Left renal cortex interstitium (tissue), 4 donors: ENCODE measurements around the gene PUM1. TPM values are rescaled to one million over a fixed set of nuclear protein-coding genes. Genes with fewer than 3 reads are reported as not detected.
"Not testable (repeated sequence)": the region's sequence is repeated elsewhere in the genome, so short reads cannot be mapped to it uniquely, and the experiment has no call there.

ENCODE experiments used
- DNase-seq, 4 donors: peaks; one replicate each; pipeline ENCODE4 v3.0.0-alpha.2; 2013; ENCODE audit warnings: low read depth in 4 of 4, low spot score in 2 of 4, missing footprints in 1 of 4
- polyA plus RNA-seq, 4 donors: library from polyadenylated mRNA; unstranded; fragments of 120-200 nt; gene quantifications; one replicate each; pipeline ENCODE4 v1.2.1, GENCODE V29; 2013; ENCODE audit not compliant: insufficient read length in 4 of 4

Gene PUM1
- polyA plus RNA-seq, 4 donors = 92.1 to 126 (median 115) TPM

DNA sequence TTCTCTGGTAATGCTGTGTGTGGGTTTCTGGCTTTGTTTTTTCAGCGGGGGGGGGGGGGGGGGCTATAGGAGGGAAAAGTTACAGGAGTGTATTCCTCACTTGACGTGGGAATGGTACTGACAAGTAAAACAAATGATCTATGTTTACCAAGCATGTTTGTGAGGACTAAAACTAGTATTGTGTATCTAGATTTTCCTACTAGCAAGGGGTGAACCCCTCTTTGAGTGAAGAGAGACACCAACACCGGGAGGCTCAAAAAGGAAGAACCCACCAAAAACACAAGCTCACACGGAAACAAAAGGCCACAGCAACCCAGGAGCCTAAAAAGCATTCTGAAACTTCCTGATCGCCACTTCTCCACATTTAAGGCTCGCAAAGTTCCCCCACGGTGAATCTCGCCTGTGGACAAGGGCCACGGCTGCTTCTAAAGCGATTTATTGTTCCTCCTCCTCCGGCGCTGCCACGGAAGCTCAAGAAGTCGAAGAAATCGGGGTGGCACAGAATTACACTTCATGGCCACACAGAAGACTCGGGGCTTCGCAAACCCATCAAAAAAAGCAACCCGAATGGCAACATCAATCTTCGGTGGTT lies 703 bp downstream of the PUM1 start:
- DNase-seq = peak in 2 of 4 donors; percentile 62 to 90

DNA sequence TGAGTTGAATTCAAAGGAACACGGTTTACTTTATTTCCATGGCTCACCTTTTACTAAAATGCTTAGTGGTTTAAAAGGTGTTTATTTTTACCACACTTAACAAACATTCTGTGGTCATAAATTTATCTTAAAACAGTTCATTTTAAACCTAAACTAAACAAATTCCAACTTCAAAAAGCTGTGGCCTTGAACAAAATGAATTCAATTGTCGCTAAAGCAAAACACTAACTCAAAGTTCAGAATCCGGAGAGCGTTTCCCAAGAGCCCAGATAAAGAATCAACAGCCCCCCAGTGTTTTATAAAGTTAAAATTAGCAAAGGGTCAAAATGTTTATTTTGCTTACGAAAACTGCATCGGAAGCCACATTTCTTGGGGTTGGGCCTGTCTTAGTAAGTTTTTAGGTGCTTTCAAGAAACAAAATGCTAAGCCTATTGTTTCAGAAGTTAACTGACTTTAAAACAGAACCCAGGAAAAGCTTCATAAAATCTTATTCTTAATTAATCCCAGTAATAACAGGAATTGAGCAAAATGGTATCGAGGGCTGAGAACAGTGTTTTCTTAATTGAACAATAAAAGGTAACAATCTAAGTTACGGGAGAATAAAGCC lies 1.3 kb downstream of the PUM1 start:
- peak in 2 of 4 donors; percentile 29 to 55 for DNase-seq

DNA sequence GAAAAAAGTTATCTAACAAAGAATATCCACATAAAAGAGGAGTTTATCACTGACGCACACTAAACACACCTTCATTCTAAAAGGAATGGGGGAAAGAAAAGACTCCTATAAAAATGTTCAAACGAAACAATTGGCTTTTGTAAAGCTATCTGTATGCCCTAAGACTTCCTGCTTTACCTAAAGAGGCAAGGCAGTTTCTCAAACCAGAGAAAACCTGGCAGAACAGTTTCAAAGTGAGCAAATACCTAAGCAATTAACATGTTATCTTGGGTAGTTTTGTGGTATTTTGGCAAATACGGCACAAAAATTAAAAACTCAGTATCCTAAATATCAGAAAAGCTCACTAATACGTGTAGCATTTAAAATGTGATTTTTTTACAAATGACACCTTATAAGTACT lies 1.9 kb downstream of the PUM1 start:
- peak in 2 of 4 donors; percentile 21 to 41 for DNase-seq

DNA sequence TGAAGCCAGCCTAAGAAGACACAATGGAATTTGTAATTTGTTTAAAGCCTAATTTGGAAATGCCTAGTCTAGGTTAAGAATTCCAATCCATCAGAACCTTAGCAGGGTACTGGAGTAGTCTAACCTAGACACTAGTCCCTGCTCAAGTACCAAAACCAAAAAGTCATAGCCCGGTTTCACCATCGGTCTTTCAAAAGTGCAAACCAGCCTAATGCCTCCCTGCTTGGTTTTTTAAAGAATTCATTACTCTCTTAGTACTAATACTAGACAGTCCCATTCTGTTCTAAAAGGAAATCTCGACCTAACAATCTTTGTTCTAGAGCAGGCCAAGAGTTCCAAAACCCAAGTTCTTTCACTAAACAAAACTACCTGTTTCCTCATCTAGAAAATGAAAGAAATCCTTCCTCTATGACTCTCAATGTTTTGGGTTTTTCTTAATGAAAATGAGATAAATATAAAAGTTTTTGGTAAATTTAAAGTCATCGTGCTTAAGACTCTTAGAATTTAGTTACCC lies 2.6 kb downstream of the PUM1 start:
- DNase-seq = peak in 2 of 4 donors; percentile 2 to 7

DNA sequence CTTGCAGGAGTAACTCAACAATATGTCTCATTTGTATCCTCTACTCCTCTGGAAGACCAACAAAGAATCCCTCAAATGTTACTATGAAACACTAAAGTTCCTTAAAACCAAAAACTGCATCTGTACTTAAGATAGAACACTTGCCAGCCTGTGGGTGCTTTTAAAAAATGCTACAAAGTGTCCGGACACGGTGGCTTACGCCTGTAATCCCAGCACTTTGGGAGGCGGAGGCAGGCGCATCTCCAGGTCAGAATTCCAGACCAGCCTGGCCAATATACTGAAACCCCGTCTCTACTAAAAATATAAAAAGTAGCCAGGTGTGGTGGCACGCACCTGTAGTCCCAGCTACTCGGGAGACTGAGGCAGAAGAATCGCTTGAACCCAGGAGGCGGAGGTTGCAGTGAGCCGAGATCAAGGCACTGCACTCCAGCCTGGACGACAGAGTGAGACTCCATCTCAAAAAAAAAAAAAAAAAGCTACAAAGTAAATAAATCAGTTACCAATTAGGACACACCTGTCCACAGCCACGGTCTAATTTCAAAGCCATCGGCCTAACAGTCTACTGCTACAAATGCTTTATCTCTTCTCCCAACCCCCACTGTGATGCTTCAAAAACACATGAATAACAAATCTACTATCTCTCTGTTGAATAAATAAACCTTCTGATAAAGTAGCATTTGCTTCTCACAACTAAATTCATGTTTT lies 3.2 kb downstream of the PUM1 start:
- DNase-seq = not testable (repeated sequence)

DNA sequence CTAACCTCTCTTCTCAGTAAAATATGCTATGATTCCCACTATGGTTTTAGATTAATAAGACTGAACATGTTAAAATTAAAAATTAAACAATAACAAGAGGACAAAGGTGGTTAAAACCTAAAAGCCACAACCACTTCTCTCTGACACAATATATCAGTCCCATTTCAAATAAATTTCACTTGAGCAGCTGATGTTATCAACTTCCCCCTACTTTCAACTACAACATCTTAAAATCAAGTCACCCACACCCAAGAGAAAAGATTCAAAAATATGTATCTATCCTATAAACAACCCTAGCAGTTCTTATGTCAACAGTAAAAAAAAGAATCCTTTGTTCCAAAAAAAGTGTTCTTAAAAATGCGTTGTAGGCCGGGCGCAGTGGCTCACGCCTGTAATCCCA lies 7.5 kb downstream of the PUM1 start:
- no peak for DNase-seq

GRCh38 chr1:31055953-31056352 lies 9.6 kb downstream of the PUM1 start:
- no peak for DNase-seq

GRCh38 chr1:31055501-31055900 lies 10.0 kb downstream of the PUM1 start:
- DNase-seq = no peak

DNA sequence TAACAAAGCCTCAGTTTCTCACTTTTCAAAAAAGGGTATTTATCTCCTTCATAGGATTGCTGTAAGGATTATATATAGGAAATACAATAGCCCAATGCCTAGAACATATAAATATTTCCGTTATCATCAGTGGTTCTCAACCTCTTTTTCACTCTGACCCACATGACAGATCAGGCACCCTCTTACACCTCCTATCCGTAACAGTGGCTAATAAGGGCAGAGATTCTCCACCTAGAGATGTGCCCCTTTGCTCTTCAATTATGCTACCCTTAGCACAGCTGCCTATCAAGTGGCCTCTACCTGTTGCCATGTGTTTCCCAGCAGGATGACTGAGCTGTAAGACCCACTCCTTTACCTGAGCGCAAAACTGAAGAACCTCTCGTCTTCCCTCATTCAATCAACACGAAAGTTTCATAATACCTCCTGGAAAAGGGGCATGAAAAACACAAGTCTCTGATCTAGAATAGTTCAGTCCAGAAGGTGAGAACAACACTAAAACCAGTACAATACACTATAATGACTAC lies 10.5 kb downstream of the PUM1 start:
- DNase-seq = no peak

DNA sequence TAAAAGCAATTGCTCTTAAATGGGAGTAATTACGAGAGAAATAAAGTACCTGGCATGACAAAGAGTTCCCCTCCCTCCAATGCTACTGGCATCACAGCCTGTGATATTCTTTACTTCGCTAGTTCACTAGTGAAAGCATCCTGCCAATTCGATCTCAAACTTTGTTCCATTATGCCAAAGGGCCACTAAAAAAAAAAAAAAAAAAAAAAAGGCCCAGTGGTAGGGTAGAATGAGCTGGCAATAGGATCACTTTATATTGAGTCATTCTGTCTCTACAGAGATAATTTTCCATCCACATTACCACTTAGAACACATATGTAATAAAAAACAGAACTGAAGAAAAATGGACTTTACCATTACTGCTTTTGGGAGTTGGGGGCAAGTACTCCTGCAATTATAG lies 11.2 kb downstream of the PUM1 start:
- no peak for DNase-seq

GRCh38 chr1:31052613-31053012 lies 12.9 kb downstream of the PUM1 start:
- DNase-seq = not testable (repeated sequence)

DNA sequence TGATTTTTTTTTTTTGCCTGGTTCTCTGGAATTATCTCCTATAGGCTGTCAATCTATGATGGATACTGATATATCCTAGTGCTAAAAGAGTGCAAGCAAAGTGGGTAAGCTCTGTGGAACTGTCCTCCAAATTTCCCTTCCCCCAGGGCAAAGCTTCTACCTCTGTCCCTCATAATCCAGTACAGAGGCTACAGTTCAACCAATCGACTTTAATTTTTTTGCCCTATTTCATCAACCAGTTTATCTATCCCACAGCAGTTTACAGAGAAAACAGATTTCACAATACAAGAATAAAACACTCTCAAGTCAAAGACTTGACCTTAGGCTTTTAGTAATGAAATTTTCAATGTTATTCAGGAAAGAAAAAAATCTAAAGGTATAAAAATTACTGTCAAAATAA lies 13.9 kb downstream of the PUM1 start:
- DNase-seq = no peak

DNA sequence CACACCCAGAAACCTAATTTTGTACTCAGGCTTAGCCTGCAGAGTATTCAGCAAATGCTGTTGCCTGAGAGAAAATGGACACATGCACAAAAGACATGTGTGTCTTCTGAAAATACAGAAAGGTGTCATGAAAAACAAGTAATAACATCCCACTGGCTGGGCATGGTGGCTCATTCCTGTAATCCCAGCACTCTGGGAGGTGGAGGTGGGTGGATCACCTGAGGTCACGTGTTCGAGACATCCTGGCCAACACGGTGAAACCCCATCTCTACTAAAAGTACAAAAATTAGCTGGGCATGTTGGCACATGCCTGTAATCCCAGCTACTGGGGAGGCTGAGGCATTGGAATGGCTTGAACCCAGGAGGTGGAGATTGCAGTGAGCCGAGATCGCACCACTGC lies 18.0 kb downstream of the PUM1 start:
- not testable (repeated sequence) for DNase-seq

GRCh38 chr1:31043631-31044030 lies 21.9 kb downstream of the PUM1 start:
- no peak for DNase-seq

DNA sequence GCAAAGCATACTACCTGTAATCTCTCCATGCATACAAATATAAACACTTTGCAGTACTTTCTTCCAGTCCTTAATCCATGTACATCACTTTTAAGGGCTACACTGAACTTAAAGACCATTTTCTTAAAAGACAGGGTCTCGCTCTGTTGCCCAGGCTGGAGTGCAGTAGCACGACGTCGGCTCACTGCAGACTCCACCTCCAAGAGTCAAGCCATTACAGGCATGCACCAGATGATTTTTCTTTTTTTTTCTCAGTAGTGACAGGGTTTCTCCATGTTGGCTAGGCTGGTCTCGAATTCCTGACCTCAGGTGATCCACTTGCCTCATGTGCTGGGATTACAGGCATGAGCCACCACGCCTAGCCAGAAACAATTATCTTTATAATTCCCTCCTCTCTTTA lies 22.9 kb downstream of the PUM1 start:
- DNase-seq = no peak

DNA sequence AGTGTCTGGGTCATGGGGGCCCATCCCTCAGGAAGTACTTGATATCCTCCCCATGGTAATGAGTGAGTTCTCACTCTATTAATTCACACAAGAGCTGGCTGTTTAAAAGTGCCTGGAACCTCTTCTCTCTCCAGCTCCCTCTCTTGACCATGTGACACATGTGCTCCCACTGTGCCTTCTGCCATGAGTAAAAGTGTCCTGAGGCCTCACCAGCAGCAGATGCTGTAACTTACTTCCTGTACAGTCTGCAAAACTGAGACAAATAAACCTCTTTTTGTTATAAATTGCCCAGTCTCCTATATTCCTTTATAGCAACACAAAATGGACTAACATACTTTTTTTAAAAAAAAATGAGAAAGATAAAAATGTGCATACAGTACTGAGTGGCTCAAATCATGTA lies 24.0 kb downstream of the PUM1 start:
- no peak for DNase-seq

GRCh38 chr1:31040038-31040437 lies 25.5 kb downstream of the PUM1 start:
- DNase-seq = no peak

DNA sequence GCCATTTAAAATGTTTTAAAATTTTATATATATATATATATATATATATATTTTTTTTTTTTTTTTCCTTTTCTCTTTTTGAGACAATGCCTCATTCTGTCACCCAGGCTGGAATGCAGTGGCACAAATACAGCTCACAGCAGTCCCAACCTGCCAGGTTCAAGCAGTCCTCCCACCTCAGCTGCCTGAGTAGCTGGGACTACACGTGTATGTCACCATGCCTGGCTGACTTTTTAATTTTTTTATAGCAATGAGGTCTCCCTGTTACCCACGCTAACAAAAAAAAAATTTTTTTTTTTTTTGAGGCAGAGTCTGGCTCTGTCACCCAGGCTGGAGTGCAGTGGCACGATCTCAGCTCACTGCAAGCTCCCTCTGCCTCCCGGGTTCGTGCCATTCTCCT lies 26.6 kb downstream of the PUM1 start:
- DNase-seq = not testable (repeated sequence)

DNA sequence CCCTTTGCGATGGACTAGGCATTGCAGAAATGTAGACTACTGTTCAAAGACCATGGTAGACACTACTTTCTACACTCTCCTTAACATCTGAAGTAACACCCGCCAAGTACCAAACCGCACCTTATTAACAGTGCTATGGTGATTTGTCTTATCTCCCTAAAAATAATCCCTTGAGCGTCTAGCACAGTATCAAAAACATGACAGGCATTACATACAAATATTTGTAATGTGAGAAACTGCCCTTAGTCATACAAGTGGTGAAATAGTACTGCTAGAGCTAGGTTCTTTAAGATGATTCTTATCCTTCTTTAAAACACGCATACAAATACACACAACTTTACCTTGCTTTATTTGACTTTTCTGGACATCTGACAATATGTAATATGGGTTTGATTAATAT lies 27.2 kb downstream of the PUM1 start:
- DNase-seq = no peak

DNA sequence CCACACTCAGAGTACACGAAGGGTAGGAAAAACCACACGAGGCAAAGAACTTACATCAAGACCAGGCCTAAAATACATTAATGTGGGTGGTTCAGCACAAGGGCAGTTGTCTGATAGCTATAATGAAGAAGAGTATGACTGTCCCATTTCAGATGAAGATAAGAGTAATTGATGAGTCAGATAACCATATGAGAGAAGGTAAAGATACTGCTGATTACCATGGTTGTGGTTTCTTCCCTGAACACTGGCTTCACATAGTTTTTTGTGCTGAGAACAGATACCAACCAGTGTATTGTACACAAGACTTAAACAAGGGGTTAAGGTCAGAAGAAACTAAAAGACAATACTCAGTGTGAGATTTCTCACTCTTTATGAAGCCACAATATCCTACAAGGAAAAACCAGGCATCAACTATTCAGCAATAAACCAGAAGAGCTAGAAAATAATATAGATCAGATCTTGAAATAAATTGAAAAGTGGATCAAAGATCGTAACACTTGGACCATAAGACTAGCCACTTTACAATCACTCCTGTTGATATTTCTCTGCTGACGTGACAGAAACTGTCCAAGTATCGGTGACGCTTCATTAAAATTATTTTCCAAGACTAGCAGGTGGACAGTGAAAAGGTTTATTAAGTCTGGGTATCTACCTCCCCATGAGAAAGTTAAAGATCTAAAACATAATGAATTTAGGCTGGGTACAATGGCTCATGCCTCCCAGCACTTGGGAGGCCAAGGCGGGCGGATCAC lies 28.6 kb downstream of the PUM1 start:
- DNase-seq = no peak

GRCh38 chr1:31033598-31033997 lies 31.9 kb downstream of the PUM1 start:
- peak in 1 of 4 donors; percentile 13 for DNase-seq
